K562 (cell line): Measurements from ENCODE around the gene MVB12B. TPM values are rescaled to one million over a fixed set of nuclear protein-coding genes. Genes with fewer than 3 reads are reported as not detected.

Source experiments
- ATAC-seq: fragments of 200-7000 bp; cut with Tn5 transposase; 3 replicates; pipeline ENCODE4 v1.9.1; 2020; ENCODE audit warnings: moderate library complexity
- BruUV-seq: library from RNA; stranded (reverse); fragments of 400-500 nt; replicated peaks from 2 replicates; lab custom pipeline; 2021; lab: Mats Ljungman, UMichigan
- CTCF ChIA-PET: fragments of 300-600 bp; formaldehyde crosslinking; extraction: SDS; loops from one replicate; lab custom pipeline; 2021; ENCODE audit warnings: low intra/inter-chr PET ratio; lab: Yijun Ruan, JAX
- POLR2A ChIA-PET: fragments of 300-600, 350-650 bp; sonication (Branson Sonifier 250); formaldehyde crosslinking; extraction: SDS; loops from one replicate; lab custom pipeline; 2021; ENCODE audit warnings: antibody characterized with exemption, inconsistent platforms; lab: Yijun Ruan, JAX
- DNase-seq, 4 experiments: peaks; one replicate each; pipeline versions ENCODE4 v3.0.0 to v3.0.0-alpha.2; 2011 to 2018; ENCODE audit warnings: low spot score in 3 of 4, mixed read lengths in 3 of 4; ENCODE audit errors: extremely low read depth in 1 of 4
- FAIRE-seq: peaks from 2 replicates; lab custom pipeline; 2011; peaks lifted over from hg19 to GRCh38; lab: Jason Lieb, UNC
- H2AFZ ChIP-seq: 2 replicates; pipeline ENCODE4 v1.6.0; 2011; ENCODE audit warnings: low read depth, low read length, control low read depth, inconsistent platforms
- H3K27ac ChIP-seq: fragments of 200-600 bp; 3 replicates; pipeline ENCODE4 v1.8.0; 2011; ENCODE audit warnings: low read depth, mild to moderate bottlenecking, control low read depth, inconsistent platforms, low read length, moderate library complexity, mixed read lengths; ENCODE audit errors: extremely low read depth
- H3K27me3 ChIP-seq, 2 experiments: fragments of 300-600 bp in 1 of 2; 2 replicates in 1 of 2; 3 replicates in 1 of 2; pipeline versions ENCODE4 v1.6.0 to v1.8.0; 2011; ENCODE audit warnings: inconsistent platforms in 2 of 2, low read length in 2 of 2, mild to moderate bottlenecking in 1 of 2, mixed read lengths in 1 of 2, moderate library complexity in 1 of 2; ENCODE audit not compliant: control insufficient read depth in 2 of 2, insufficient read depth in 2 of 2
- H3K36me3 ChIP-seq: fragments of 300-600 bp; 3 replicates; pipeline ENCODE4 v1.8.0; 2011; ENCODE audit warnings: mild to moderate bottlenecking, low read length, inconsistent platforms; ENCODE audit not compliant: control insufficient read depth, insufficient read depth
- H3K4me1 ChIP-seq, 2 experiments: fragments of 200-600 bp in 1 of 2; replicated peaks in 1 of 2; 2 replicates in 1 of 2; 3 replicates in 1 of 2; pipeline versions ENCODE4 v1.5.1 to v1.8.0; 2011; ENCODE audit warnings: inconsistent platforms in 2 of 2, low read length in 2 of 2, mild to moderate bottlenecking in 1 of 2, mixed read lengths in 1 of 2, moderate library complexity in 1 of 2; ENCODE audit not compliant: control insufficient read depth in 2 of 2, insufficient read depth in 2 of 2
- H3K4me2 ChIP-seq: 2 replicates; pipeline ENCODE4 v1.6.1; 2011; ENCODE audit warnings: low read length, control low read depth, inconsistent platforms, mixed read lengths; ENCODE audit not compliant: insufficient read depth
- H3K4me3 ChIP-seq: fragments of 200-600 bp; sonication (generic), shearing (Covaris generic); 2 replicates; pipeline ENCODE4 v1.5.1; 2016; ENCODE audit warnings: control low read depth, inconsistent platforms
- H3K79me2 ChIP-seq: fragments of 200-600 bp; 3 replicates; pipeline ENCODE4 v1.8.0; 2011; ENCODE audit warnings: low read length, inconsistent platforms; ENCODE audit not compliant: control insufficient read depth, insufficient read depth
- H3K9ac ChIP-seq, 2 experiments: 2 replicates each; pipeline versions ENCODE4 v1.6.0 to v1.6.1; 2011; ENCODE audit warnings: low read depth in 2 of 2, low read length in 2 of 2, control low read depth in 1 of 2, inconsistent platforms in 1 of 2, mild to moderate bottlenecking in 1 of 2, mixed read lengths in 1 of 2; ENCODE audit not compliant: insufficient read depth in 1 of 2
- H3K9me1 ChIP-seq: one replicate; pipeline ENCODE4 v1.6.0; 2011; ENCODE audit warnings: inconsistent platforms, mild to moderate bottlenecking, low read length, moderate library complexity; ENCODE audit not compliant: control insufficient read depth, insufficient read depth
- H3K9me3 ChIP-seq: replicated peaks from 2 replicates; pipeline ENCODE4 v1.5.1; 2011; ENCODE audit warnings: low read depth, low read length, inconsistent platforms; ENCODE audit not compliant: control insufficient read depth, insufficient read depth
- H4K20me1 ChIP-seq: replicated peaks from 2 replicates; pipeline ENCODE4 v1.6.1; 2011; ENCODE audit warnings: low read length, inconsistent platforms, mixed read lengths; ENCODE audit not compliant: control insufficient read depth, insufficient read depth
- BRF2 ChIP-seq: IDR thresholded peaks from 3 replicates; pipeline ENCODE4 v1.6.1; 2011; ENCODE audit warnings: borderline replicate concordance, mild to moderate bottlenecking; ENCODE audit not compliant: insufficient read length, insufficient read depth
- CREBBP ChIP-seq: IDR thresholded peaks from one replicate; pipeline ENCODE4 v1.6.1; 2012; ENCODE audit warnings: low read depth, mild to moderate bottlenecking, control low read depth, inconsistent platforms, low read length
- ESRRA ChIP-seq: fragments of 450-650 bp; IDR thresholded peaks from 2 replicates; pipeline ENCODE4 v1.6.1; 2014; ENCODE audit warnings: low read depth, mild to moderate bottlenecking, moderate library complexity, borderline replicate concordance
- ETS2 ChIP-seq: IDR thresholded peaks from 2 replicates; pipeline ENCODE4 v1.6.1; 2016; ENCODE audit warnings: borderline replicate concordance, missing genetic modification characterization, mild to moderate bottlenecking, moderate library complexity, missing compliant biosample characterization; ENCODE audit not compliant: poor library complexity, severe bottlenecking
- FOXP1 ChIP-seq: sonication (generic); formaldehyde crosslinking; IDR thresholded peaks from 2 replicates; pipeline ENCODE4 v1.8.0; 2022; ENCODE audit warnings: mild to moderate bottlenecking, missing genetic modification reagents
- HOMEZ ChIP-seq: fragments of 250-450 bp; sonication (Bioruptor Pico); IDR thresholded peaks from 2 replicates; pipeline ENCODE4 v1.4.0; 2020; ENCODE audit warnings: mild to moderate bottlenecking, moderate library complexity
- MIER1 ChIP-seq: fragments of 450-650 bp; IDR thresholded peaks from 2 replicates; pipeline ENCODE4 v1.6.1; 2016; ENCODE audit warnings: antibody characterized with exemption, mild to moderate bottlenecking, low read depth
- MTF1 ChIP-seq: fragments of 250-450 bp; sonication (Bioruptor Pico); IDR thresholded peaks from 2 replicates; pipeline ENCODE4 v1.9.0; 2021; ENCODE audit warnings: moderate library complexity, mild to moderate bottlenecking, inconsistent platforms, borderline replicate concordance
- NR2C1 ChIP-seq, 2 experiments: fragments of 450-650 bp; IDR thresholded peaks; 2 replicates each; pipeline ENCODE4 v1.6.1; 2017; ENCODE audit warnings: mild to moderate bottlenecking in 2 of 2, antibody characterized with exemption in 1 of 2, inconsistent platforms in 1 of 2, missing compliant biosample characterization in 1 of 2, missing genetic modification characterization in 1 of 2
- RBM17 ChIP-seq: fragments of 200-400 bp; formaldehyde crosslinking; IDR thresholded peaks from 2 replicates; pipeline ENCODE4 v1.6.1; 2017; ENCODE audit warnings: low read depth, mild to moderate bottlenecking, low read length, borderline replicate concordance
- SMARCA5 ChIP-seq: fragments of 450-650 bp; IDR thresholded peaks from 2 replicates; pipeline ENCODE4 v1.6.1; 2016
- ZC3H8 ChIP-seq: fragments of 450-650 bp; IDR thresholded peaks from 2 replicates; pipeline ENCODE4 v1.6.1; 2017
- ZNF398 ChIP-seq: fragments of 250-450 bp; sonication (Bioruptor Pico); IDR thresholded peaks from 2 replicates; pipeline ENCODE4 v1.8.0; 2021; ENCODE audit warnings: moderate library complexity, mild to moderate bottlenecking, inconsistent platforms
- WGBS: fragments of 100-300 bp; shearing (Covaris generic); methylation state at CpG from one replicate; pipeline ENCODE4 v1.1.6; 2016; ENCODE audit warnings: low coverage, mixed read lengths; ENCODE audit not compliant: insufficient coverage; ENCODE audit errors: missing lambda C conversion rate; 5-methylcytosine and 5-hydroxymethylcytosine counted together
- in situ Hi-C: fragments of 300-500 bp; cut with MboI; formaldehyde crosslinking; loops from 4 replicates; pipeline ENCODE4 v1.15.0; 2018; ENCODE audit warnings: inconsistent platforms, mixed read lengths
- intact Hi-C: fragments of 100-400 bp; cut with micrococcal nuclease; formaldehyde crosslinking; loops from 2 replicates; pipeline ENCODE4 v1.14.2; 2022
- polyA plus RNA-seq, 8 experiments: library from polyadenylated mRNA; depleted of rRNA in 4 of 8; stranded (reverse) in 5 of 8; unstranded in 3 of 8; fragments of >200 nt; fragmentation: Nextera tagmentation in 2 of 8; fragmentation: Illumina TruSeq in 1 of 8; extraction: Ambion mirVana in 2 of 8; extraction: Trizol in 1 of 8; gene quantifications; 2 replicates each; pipeline versions ENCODE4 v1.2.1 to v1.2.3, GENCODE V29; 2011 to 2014; ENCODE audit warnings: inconsistent platforms in 1 of 8, missing spikeins in 1 of 8
- total RNA-seq, 7 experiments: library from RNA; depleted of rRNA in 6 of 7; stranded (reverse); fragments of >200 nt in 6 of 7; fragmentation: Illumina TruSeq in 2 of 7; extraction: Trizol in 2 of 7; gene quantifications; 2 replicates each; pipeline versions ENCODE4 v1.2.1 to v1.2.3, GENCODE V29; 2011 to 2021; ENCODE audit warnings: low replicate concordance in 1 of 7
- TF ChIP-seq, protein P1 (sequence below): sonication (generic); formaldehyde crosslinking; IDR thresholded peaks from 2 replicates; pipeline ENCODE4 v1.8.0; 2022; ENCODE audit warnings: mild to moderate bottlenecking, missing genetic modification reagents
- TF ChIP-seq, protein P2 (sequence below): fragments of 450-650 bp; IDR thresholded peaks from 2 replicates; pipeline ENCODE4 v1.6.1; 2014; ENCODE audit warnings: low read depth, mild to moderate bottlenecking, moderate library complexity, borderline replicate concordance

The MVB12B gene
- total and polyA plus RNA-seq, 9 of the 15 experiments (the other 6 are each of a cell fraction or from before 2014, with no cell fraction given): not detected

- H3K9me1 ChIP-seq: no peaks in the 10 kb centered on the region
- ChIA-PET CTCF (no interaction called here), POLR2A (no interaction called here)
- WGBS: 3% methylated on average over 9 of the region's 9 CpGs
- no peak for DNase-seq
- no peaks in the 10 kb centered on the region for H3K4me1 ChIP-seq
- 0 out of 2 replicates have a peak, but pooled peaks cover 7% of the 10 kb centered on the region for H4K20me1 ChIP-seq
- H3K27me3 ChIP-seq: peaks cover 5 to 52% of the 10 kb centered on the region in 2 experiments; a peak in 4 of 5 replicates
- no peak overlapping the region for H3K4me3 ChIP-seq
- H2AFZ ChIP-seq: no peak overlapping the region
- no peak overlapping the region for H3K9ac ChIP-seq
- in situ Hi-C loops: no loop called here
- no peak for ATAC-seq
- H3K79me2 ChIP-seq: no peaks in the 10 kb centered on the region
- no peaks in the 10 kb centered on the region for H3K9me3 ChIP-seq
- no peaks in the 10 kb centered on the region for H3K36me3 ChIP-seq
- no peak overlapping the region for H3K4me2 ChIP-seq
- BruUV-seq: no TSS peak
- intact Hi-C loops: no loop called here
- no peak for FAIRE-seq
- no peak overlapping the region for H3K27ac ChIP-seq
- TF ChIP-seq FOXP1 (CRISPR knock-in tag) (no peak), ZNF398 (CRISPR knock-in tag) (no peak), RBM17 (no peak), ESRRA (no peak), ZC3H8 (no peak), MIER1 (no peak), ETS2 (tag) (no peak), NR2C1 (IDR thresholded peaks at IDR 0.05) (no peak), NR2C1 (tag; IDR thresholded peaks at IDR 0.05) (no peak), BRF2 (no peak), CREBBP (no peak), SMARCA5 (no peak), MTF1 (CRISPR knock-in tag) (no peak), HOMEZ (CRISPR knock-in tag) (no peak)
- TF ChIP-seq, protein P1, sequence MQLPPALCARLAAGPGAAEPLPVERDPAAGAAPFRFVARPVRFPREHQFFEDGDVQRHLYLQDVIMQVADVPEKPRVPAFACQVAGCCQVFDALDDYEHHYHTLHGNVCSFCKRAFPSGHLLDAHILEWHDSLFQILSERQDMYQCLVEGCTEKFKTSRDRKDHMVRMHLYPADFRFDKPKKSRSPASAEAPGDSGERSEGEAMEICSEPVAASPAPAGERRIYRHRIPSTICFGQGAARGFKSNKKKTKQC: no peak
- TF ChIP-seq, protein P2, sequence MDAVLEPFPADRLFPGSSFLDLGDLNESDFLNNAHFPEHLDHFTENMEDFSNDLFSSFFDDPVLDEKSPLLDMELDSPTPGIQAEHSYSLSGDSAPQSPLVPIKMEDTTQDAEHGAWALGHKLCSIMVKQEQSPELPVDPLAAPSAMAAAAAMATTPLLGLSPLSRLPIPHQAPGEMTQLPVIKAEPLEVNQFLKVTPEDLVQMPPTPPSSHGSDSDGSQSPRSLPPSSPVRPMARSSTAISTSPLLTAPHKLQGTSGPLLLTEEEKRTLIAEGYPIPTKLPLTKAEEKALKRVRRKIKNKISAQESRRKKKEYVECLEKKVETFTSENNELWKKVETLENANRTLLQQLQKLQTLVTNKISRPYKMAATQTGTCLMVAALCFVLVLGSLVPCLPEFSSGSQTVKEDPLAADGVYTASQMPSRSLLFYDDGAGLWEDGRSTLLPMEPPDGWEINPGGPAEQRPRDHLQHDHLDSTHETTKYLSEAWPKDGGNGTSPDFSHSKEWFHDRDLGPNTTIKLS: no peak
Observed at GRCh38 chr9:126428534-126429175, 102.0 kb downstream of the MVB12B start.
